AG04449 (cell line): ENCODE results near the gene AFAP1.

Source experiments
- CTCF ChIA-PET: fragments of 350-600 bp; formaldehyde crosslinking; extraction: SDS; loops from one replicate; lab custom pipeline; 2021; ENCODE audit warnings: antibody characterized with exemption; lab: Yijun Ruan, JAX
- POLR2A ChIA-PET: fragments of 400-600, 350-600 bp; formaldehyde crosslinking; extraction: SDS; loops from one replicate; lab custom pipeline; 2020; ENCODE audit warnings: antibody characterized with exemption, inconsistent platforms; lab: Yijun Ruan, JAX
- DNase-seq: peaks from one replicate; pipeline ENCODE4 v3.0.0-alpha.2; 2010; ENCODE audit warnings: low read depth, low spot score
- H3K4me3 ChIP-seq: 2 replicates; pipeline ENCODE4 v1.5.1; 2011; ENCODE audit warnings: low read depth, mild to moderate bottlenecking, control low read depth, low read length
- CTCF ChIP-seq: IDR thresholded peaks from one replicate; pipeline ENCODE4 v1.5.1; 2011; ENCODE audit warnings: mild to moderate bottlenecking, moderate library complexity, low read length, control low read depth, inconsistent platforms; ENCODE audit not compliant: insufficient read depth; ENCODE audit errors: missing control alignments

The AFAP1 gene

GRCh38 chr4:7768736-7769135 is 170.9 kb downstream of the AFAP1 start:
- ChIA-PET POLR2A (no interaction called here), CTCF (interaction anchor here (1.1 to 5.1 kb wide), 5 partner anchors 10 to 219 kb away, joined by 3 to 35 read pairs (median 9); no protein-coding TSS in a partner anchor)
- TF ChIP-seq CTCF = no peak
- H3K4me3 ChIP-seq = no peak overlapping the region
- DNase-seq = no peak

GRCh38 chr4:7767966-7768365 is 171.7 kb downstream of the AFAP1 start:
- DNase-seq = no peak
- POLR2A ChIA-PET = no interaction called here
- H3K4me3 ChIP-seq = no peak overlapping the region
- TF ChIP-seq CTCF = no peak
- CTCF ChIA-PET = interaction anchor here (1.1 to 5.1 kb wide), 5 partner anchors 9 to 220 kb away, joined by 3 to 35 read pairs (median 9); no protein-coding TSS in a partner anchor

DNA sequence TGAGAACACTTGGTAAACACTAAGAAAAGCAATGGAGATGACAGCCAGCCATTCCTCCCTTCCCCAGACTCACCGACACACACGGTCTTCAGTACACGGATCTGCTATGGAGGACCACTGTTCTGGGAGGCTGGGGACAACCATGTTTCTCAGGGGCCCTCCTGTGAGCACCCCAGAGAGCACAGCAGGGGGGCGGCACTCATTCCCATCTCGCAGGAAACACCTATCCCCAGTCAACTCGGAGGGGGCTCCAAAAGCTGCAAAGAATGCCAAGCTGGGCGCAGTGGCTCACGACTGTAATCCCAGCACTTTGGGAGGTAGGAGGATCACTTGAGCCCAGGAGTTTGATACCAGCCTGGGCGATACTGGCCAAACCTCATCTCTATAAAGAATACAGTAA is 172.1 kb downstream of the AFAP1 start:
- ChIA-PET CTCF (interaction anchor here (1.1 to 5.1 kb wide), 4 partner anchors 9 to 220 kb away, joined by 3 to 35 read pairs (median 16); no protein-coding TSS in a partner anchor), POLR2A (no interaction called here)
- TF ChIP-seq CTCF = no peak
- no peak overlapping the region for H3K4me3 ChIP-seq
- DNase-seq = no peak

DNA sequence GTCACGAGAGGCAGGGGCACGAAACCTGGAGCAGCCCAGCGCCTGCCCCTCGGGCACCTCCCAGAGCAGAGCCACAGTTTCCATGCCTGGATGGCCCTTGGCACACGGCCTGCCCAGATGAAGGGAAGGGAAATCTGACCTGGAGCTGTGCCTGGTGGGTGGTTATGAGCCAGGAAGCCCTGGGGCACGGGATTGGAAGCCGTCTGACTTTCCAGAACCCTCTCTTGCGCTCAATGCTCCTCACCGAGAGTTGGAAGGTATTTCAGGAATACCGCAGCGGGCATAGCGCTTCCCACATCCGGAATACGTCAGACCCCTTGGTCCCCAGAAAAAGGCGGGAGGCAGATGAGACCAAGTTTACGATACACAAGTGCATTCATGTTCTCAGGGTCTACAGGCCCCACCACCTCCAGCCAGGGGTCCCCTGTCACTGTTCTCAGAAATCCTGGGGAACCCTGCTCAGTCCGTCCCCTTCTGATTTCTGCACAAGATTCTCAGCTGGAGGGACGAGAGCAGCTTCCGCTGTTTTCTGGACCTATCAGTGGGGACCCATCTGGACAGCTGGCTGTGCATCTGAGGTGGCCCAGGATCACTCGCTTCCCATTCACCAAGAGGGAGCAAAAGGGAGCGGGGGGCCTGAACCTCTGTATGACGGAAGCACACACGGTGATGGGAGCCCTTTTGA is 172.9 kb downstream of the AFAP1 start:
- no peak for TF ChIP-seq CTCF
- no peak for DNase-seq
- ChIA-PET POLR2A (interaction anchor here (0.7 kb wide), 1 partner anchor 201 kb away, joined by 3 read pairs; no protein-coding TSS in a partner anchor), CTCF (interaction anchor here (3.4 to 5.1 kb wide), 3 partner anchors 8 to 221 kb away, joined by 9 to 35 read pairs (median 22); no protein-coding TSS in a partner anchor)
- no peak overlapping the region for H3K4me3 ChIP-seq

- DNase-seq = no peak
- ChIA-PET CTCF (no interaction called here), POLR2A (no interaction called here)
- H3K4me3 ChIP-seq = no peak overlapping the region
- no peak for TF ChIP-seq CTCF
Measured at GRCh38 chr4:7766086-7766485, 173.6 kb downstream of the AFAP1 start.

GRCh38 chr4:7765666-7766065 is 174.0 kb downstream of the AFAP1 start:
- POLR2A ChIA-PET = no interaction called here
- no peak overlapping the region for H3K4me3 ChIP-seq
- DNase-seq = no peak
- CTCF ChIA-PET = interaction anchor here (1.2 kb wide), 1 partner anchor 222 kb away, joined by 3 read pairs; no protein-coding TSS in a partner anchor
- no peak for TF ChIP-seq CTCF
